ENCODE measurements around the gene PRDX1. TPM values are rescaled to one million over a fixed set of nuclear protein-coding genes. Genes with fewer than 3 reads are reported as not detected.

Gene PRDX1
- total RNA-seq, 6 experiments from 2014 or later, result 315 to 672 (median 358) TPM

DNA sequence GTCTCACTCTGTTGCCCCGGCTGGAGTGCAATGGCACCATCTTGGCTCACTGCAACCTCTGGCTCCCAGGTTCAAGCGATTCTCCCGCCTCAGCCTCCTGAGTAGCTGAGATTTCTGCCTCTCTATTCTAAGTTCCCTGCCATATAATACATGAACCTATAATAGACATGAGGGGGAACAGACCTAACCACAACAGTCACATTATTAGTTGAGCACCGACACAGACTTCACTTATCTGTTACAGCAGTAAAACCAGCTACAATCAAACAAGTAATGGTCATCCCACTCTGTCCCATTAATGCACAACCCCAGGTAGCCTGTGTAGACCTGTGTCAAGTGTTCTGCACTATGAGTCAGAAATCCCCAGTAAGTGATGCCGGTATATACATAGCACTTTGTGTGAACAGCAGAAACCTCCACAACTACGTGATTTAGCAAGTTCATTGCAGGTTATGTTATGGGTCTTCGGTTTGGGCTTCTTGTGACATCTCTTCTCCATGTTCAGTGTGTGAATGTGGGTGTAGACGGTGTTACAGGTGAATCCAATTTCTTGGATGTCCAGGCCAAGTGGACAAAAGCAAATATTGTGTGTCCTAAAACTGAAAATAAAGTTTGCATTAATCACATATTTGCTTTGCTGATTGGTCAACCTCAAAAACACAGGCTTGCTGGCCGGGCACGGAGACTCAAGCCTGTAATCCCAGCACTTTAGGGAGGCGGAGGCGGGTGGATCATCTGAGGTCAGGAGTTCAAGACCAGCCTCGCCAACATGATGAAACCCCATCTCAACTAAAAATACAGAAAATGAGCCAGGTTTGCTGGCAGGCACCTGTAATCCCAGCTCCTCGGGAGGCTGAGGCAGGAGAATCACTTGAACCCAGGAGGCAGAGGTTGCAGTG, 18.0 kb downstream of the PRDX1 start:
- DNase-seq, result peak; percentile 58 to 78 (median 65)
- TF ChIP-seq, protein P1, sequence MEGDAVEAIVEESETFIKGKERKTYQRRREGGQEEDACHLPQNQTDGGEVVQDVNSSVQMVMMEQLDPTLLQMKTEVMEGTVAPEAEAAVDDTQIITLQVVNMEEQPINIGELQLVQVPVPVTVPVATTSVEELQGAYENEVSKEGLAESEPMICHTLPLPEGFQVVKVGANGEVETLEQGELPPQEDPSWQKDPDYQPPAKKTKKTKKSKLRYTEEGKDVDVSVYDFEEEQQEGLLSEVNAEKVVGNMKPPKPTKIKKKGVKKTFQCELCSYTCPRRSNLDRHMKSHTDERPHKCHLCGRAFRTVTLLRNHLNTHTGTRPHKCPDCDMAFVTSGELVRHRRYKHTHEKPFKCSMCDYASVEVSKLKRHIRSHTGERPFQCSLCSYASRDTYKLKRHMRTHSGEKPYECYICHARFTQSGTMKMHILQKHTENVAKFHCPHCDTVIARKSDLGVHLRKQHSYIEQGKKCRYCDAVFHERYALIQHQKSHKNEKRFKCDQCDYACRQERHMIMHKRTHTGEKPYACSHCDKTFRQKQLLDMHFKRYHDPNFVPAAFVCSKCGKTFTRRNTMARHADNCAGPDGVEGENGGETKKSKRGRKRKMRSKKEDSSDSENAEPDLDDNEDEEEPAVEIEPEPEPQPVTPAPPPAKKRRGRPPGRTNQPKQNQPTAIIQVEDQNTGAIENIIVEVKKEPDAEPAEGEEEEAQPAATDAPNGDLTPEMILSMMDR (IDR thresholded peaks at IDR 0.05), result no peak
- no peak for TF ChIP-seq POLR2A (IDR thresholded peaks at IDR 0.05)
- H3K27me3 ChIP-seq, result no peaks in the 10 kb centered on the region
- peak overlapping the region in 2 of 3 donors; percentile 26 to 30 for H3K27ac ChIP-seq
- no peak overlapping the region for H3K4me3 ChIP-seq
- WGBS (ENCODE audit: insufficient coverage, low coverage, low lambda C conversion rate, missing lambda C conversion rate), result 47% methylated on average over 13 of the region's 14 CpGs
- H3K4me1 ChIP-seq, result peaks cover 0 to 35% (median 18%) of the 10 kb centered on the region in 4 donors
- peaks cover 0 to 5% (median 2%) of the 10 kb centered on the region in 4 donors for H3K36me3 ChIP-seq
- intact Hi-C loops (cut with DNase I), result no loop called here
- peak in 3 of 4 donors; percentile 0 to 35 (median 1) for ATAC-seq
- H3K9me3 ChIP-seq, result no peaks in the 10 kb centered on the region

DNA sequence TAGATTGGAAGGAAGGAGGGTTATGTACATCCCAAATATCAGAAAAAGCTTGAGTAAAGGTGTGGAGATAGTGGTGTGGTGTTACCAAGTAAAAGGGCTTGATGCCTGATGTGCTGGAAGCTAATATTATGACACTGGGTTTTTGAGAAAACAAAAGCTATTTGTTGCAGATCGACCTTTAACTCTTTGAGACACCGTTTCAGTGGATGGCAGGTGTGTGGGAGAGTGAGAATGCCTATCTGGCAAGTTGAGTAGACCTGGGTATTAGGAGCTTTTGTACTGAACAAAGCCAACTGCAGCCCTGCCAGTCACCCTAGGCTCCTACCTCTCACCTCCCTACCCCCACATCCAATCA, 20.2 kb downstream of the PRDX1 start:
- Histone ChIP-seq H3K27me3 (no peaks in the 10 kb centered on the region), H3K4me1 (peaks cover 0 to 35% (median 19%) of the 10 kb centered on the region in 4 donors), H3K27ac (peak overlapping the region; percentile 28 to 91 (median 86)), H3K4me3 (peak overlapping the region in 2 of 3 donors; percentile 63 to 76), H3K36me3 (no peaks in the 10 kb centered on the region), H3K9me3 (no peaks in the 10 kb centered on the region)
- DNase-seq (no peak), ATAC-seq (peak in 3 of 4 donors; percentile 5 to 19 (median 11))
- WGBS (ENCODE audit: insufficient coverage, low coverage, low lambda C conversion rate, missing lambda C conversion rate), result 14% methylated on average over 2 of the region's 2 CpGs
- intact Hi-C loops (cut with DNase I), result no loop called here
- TF ChIP-seq, protein P1 (IDR thresholded peaks at IDR 0.05), result no peak
- no peak for TF ChIP-seq POLR2A (IDR thresholded peaks at IDR 0.05)

DNA sequence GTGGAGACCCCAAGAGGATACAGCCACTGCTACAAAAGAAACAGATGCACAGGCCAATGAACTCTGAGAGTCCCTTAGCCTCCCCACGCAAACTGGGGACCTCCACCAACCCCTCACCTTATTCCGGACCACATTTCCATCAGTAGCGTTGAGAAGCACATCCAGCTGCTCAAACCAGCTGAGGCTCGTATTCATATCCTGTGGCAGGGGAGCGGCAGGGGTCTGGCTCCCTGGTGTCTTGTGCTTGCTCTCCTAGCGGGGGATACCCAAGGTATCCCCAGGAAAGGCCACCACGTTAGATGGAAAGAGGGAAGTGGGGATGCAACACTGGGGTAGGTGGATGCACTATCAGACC, 22.3 kb downstream of the PRDX1 start:
- ATAC-seq (no peak), DNase-seq (no peak)
- peaks cover 0 to 30% (median 14%) of the 10 kb centered on the region in 4 donors for H3K4me1 ChIP-seq
- intact Hi-C loops (cut with DNase I), result loop anchor here in 1 of 2 donors (5.0 to 10.0 kb wide), 2 partner anchors 142 to 485 kb away; partner anchors contain the start of genes HECTD3 and UROD
- 10% methylated on average over 7 of the region's 7 CpGs for WGBS (ENCODE audit: insufficient coverage, low coverage, low lambda C conversion rate, missing lambda C conversion rate)
- TF ChIP-seq, protein P1 (IDR thresholded peaks at IDR 0.05), result no peak
- no peak for TF ChIP-seq POLR2A (IDR thresholded peaks at IDR 0.05)
- H3K4me3 ChIP-seq, result peak overlapping the region; percentile 44 to 76 (median 63)
- H3K27ac ChIP-seq, result peak overlapping the region in 2 of 3 donors; percentile 39 to 45
- no peaks in the 10 kb centered on the region for H3K27me3 ChIP-seq
- H3K9me3 ChIP-seq, result no peaks in the 10 kb centered on the region
- no peaks in the 10 kb centered on the region for H3K36me3 ChIP-seq

DNA sequence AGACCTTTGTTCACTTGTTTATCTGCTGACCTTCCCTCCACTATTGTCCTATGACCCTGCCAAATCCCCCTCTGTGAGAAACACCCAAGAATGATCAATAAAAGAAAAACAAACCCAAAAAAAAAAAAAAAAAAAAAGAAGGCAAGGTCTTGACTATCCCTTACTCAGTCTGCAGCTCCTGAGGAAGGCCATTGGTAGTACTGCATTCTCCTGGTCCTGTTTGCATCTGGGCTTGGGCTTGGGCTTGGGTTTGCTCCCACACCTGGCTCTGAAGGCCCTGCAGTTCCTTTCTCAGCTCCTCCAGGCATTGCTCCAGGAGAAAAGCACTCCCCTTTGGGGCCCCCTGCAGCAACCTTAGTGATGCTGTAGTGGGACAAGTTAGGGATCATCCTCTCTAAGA, 23.4 kb downstream of the PRDX1 start:
- H3K36me3 ChIP-seq, result no peaks in the 10 kb centered on the region
- H3K27me3 ChIP-seq, result no peaks in the 10 kb centered on the region
- peaks cover 0 to 19% (median 9%) of the 10 kb centered on the region in 4 donors for H3K4me1 ChIP-seq
- intact Hi-C loops (cut with DNase I), result loop anchor here in 1 of 2 donors (5.0 to 10.0 kb wide), 2 partner anchors 141 to 483 kb away; partner anchors contain the start of genes HECTD3 and UROD
- DNase-seq (no peak), ATAC-seq (no peak)
- TF ChIP-seq, protein P1 (IDR thresholded peaks at IDR 0.05), result no peak
- TF ChIP-seq POLR2A (IDR thresholded peaks at IDR 0.05), result no peak
- H3K9me3 ChIP-seq, result no peaks in the 10 kb centered on the region
- H3K27ac ChIP-seq, result no peak overlapping the region
- no peak overlapping the region for H3K4me3 ChIP-seq

Data from right lobe of liver (tissue), 6 donors.